ENCODE data around the gene CACNA2D3. TPM values are rescaled to one million over a fixed set of nuclear protein-coding genes. Genes with fewer than 3 reads are reported as not detected.

Gene CACNA2D3
- total RNA-seq, 1 donor from 2014 or later, result 7.3 TPM

GRCh38 chr3:54670201-54671000, 548.0 kb downstream of the CACNA2D3 start:
- Histone ChIP-seq H3K27ac (no peak overlapping the region), H3K27me3 (no peaks in the 10 kb centered on the region), H3K4me1 (no peaks in the 10 kb centered on the region), H3K36me3 (no peaks in the 10 kb centered on the region), H3K4me3 (no peak overlapping the region), H3K9me3 (no peaks in the 10 kb centered on the region)
- no peak for TF ChIP-seq CTCF (IDR thresholded peaks at IDR 0.05)
- ATAC-seq, result no peak
- intact Hi-C loops (cut with DNase I), result no loop called here
- no peak for DNase-seq

- H3K27ac ChIP-seq, result no peak overlapping the region
- no peaks in the 10 kb centered on the region for H3K9me3 ChIP-seq
- intact Hi-C loops (cut with DNase I), result no loop called here
- H3K36me3 ChIP-seq, result no peaks in the 10 kb centered on the region
- TF ChIP-seq CTCF (IDR thresholded peaks at IDR 0.05), result no peak
- no peaks in the 10 kb centered on the region for H3K27me3 ChIP-seq
- ATAC-seq (no peak), DNase-seq (no peak)
- H3K4me3 ChIP-seq, result no peak overlapping the region
- no peaks in the 10 kb centered on the region for H3K4me1 ChIP-seq
Measured at GRCh38 chr3:54671511-54671910, 549.2 kb downstream of the CACNA2D3 start.

GRCh38 chr3:54676087-54676486, 553.7 kb downstream of the CACNA2D3 start:
- H3K4me3 ChIP-seq, result no peak overlapping the region
- H3K27me3 ChIP-seq, result no peaks in the 10 kb centered on the region
- DNase-seq, result no peak
- no peaks in the 10 kb centered on the region for H3K9me3 ChIP-seq
- intact Hi-C loops (cut with DNase I), result no loop called here
- no peak for TF ChIP-seq CTCF (IDR thresholded peaks at IDR 0.05)
- ATAC-seq, result no peak
- H3K27ac ChIP-seq, result no peak overlapping the region
- no peaks in the 10 kb centered on the region for H3K4me1 ChIP-seq
- H3K36me3 ChIP-seq, result no peaks in the 10 kb centered on the region

- no peak overlapping the region for H3K4me3 ChIP-seq
- no peaks in the 10 kb centered on the region for H3K4me1 ChIP-seq
- intact Hi-C loops (cut with DNase I), result no loop called here
- no peak for TF ChIP-seq CTCF (IDR thresholded peaks at IDR 0.05)
- H3K36me3 ChIP-seq, result no peaks in the 10 kb centered on the region
- no peak for DNase-seq
- no peak for ATAC-seq
- H3K27me3 ChIP-seq, result no peaks in the 10 kb centered on the region
- H3K27ac ChIP-seq, result no peak overlapping the region
- no peaks in the 10 kb centered on the region for H3K9me3 ChIP-seq
Measured at GRCh38 chr3:54681706-54682105, 559.4 kb downstream of the CACNA2D3 start.

GRCh38 chr3:54685213-54685612, 562.9 kb downstream of the CACNA2D3 start:
- Histone ChIP-seq H3K27me3 (no peaks in the 10 kb centered on the region), H3K9me3 (no peaks in the 10 kb centered on the region), H3K27ac (no peak overlapping the region), H3K4me1 (no peaks in the 10 kb centered on the region), H3K4me3 (no peak overlapping the region), H3K36me3 (no peaks in the 10 kb centered on the region)
- ATAC-seq (no peak), DNase-seq (no peak)
- TF ChIP-seq CTCF (IDR thresholded peaks at IDR 0.05), result no peak
- intact Hi-C loops (cut with DNase I), result no loop called here

All from upper lobe of right lung (tissue), 1 donor.